Tibial nerve (tissue), 4 donors: ENCODE measurements around the gene POLR2F. TPM values are rescaled to one million over a fixed set of nuclear protein-coding genes. Genes with fewer than 3 reads are reported as not detected.
A peak's percentile ranks its signal among the peaks of the same experiment; 100 is the strongest.
"Not testable (repeated sequence)": the region's sequence is repeated elsewhere in the genome, so short reads cannot be mapped to it uniquely, and the experiment has no call there.

Experiments
- DNase-seq, 2 donors: peaks; one replicate each; pipeline ENCODE4 v3.0.0-alpha.2; 2019; ENCODE audit warnings: low spot score in 2 of 2
- H3K27ac ChIP-seq, 4 donors: fragments of 200-600 bp; sonication (generic) in 3 of 4; one replicate each; pipeline ENCODE4 v1.5.1; 2017 to 2019; ENCODE audit warnings: mild to moderate bottlenecking in 1 of 4
- H3K27me3 ChIP-seq, 2 donors: fragments of 200-600 bp; sonication (generic) in 1 of 2; one replicate each; pipeline versions ENCODE4 v1.5.1 to v1.6.0; 2017 to 2019
- H3K36me3 ChIP-seq, 3 donors: fragments of 200-600 bp; sonication (generic); one replicate each; pipeline ENCODE4 v1.5.1; 2018 to 2019
- H3K4me1 ChIP-seq, 4 donors: fragments of 200-600 bp; sonication (generic) in 3 of 4; one replicate each; pipeline ENCODE4 v1.5.1; 2017 to 2019
- H3K4me3 ChIP-seq, 4 donors: fragments of 200-600 bp; sonication (generic) in 3 of 4; one replicate each; pipeline ENCODE4 v1.5.1; 2017 to 2019; ENCODE audit warnings: mild to moderate bottlenecking in 1 of 4, moderate library complexity in 1 of 4
- H3K9me3 ChIP-seq, 4 donors: fragments of 200-600 bp; sonication (generic) in 3 of 4; one replicate each; pipeline ENCODE4 v1.5.1; 2017 to 2019
- EP300 ChIP-seq, 2 donors: sonication (generic); formaldehyde crosslinking; IDR thresholded peaks; one replicate each; pipeline ENCODE4 v1.6.1; 2017; ENCODE audit warnings: antibody characterized with exemption in 2 of 2, mild to moderate bottlenecking in 1 of 2
- POLR2A ChIP-seq, 2 donors: fragments of 450-650 bp; IDR thresholded peaks; one replicate each; pipeline ENCODE4 v1.6.1; 2017; ENCODE audit warnings: antibody characterized with exemption in 2 of 2, mild to moderate bottlenecking in 2 of 2, moderate library complexity in 2 of 2
- WGBS, 2 donors: methylation state at CpG; one replicate each; pipeline ENCODE4 v1.1.5; 2018; 5-methylcytosine and 5-hydroxymethylcytosine counted together
- total RNA-seq, 4 donors: library from RNA; depleted of rRNA; stranded (reverse); fragments of >200 nt; gene quantifications; one replicate each; pipeline ENCODE4 v1.1.0, GENCODE V29; 2016
- TF ChIP-seq, protein P1 (sequence below), 5 experiments: fragments of 200-600 bp in 3 of 5; fragments of 450-650 bp in 2 of 5; sonication (generic) in 3 of 5; IDR thresholded peaks; one replicate each; pipeline ENCODE4 v1.5.1; 2016 to 2019; ENCODE audit warnings: antibody characterized with exemption in 5 of 5, mild to moderate bottlenecking in 3 of 5, moderate library complexity in 2 of 5

POLR2F gene
- total RNA-seq, 4 donors from 2014 or later = 54.7 to 181 (median 120) TPM

DNA sequence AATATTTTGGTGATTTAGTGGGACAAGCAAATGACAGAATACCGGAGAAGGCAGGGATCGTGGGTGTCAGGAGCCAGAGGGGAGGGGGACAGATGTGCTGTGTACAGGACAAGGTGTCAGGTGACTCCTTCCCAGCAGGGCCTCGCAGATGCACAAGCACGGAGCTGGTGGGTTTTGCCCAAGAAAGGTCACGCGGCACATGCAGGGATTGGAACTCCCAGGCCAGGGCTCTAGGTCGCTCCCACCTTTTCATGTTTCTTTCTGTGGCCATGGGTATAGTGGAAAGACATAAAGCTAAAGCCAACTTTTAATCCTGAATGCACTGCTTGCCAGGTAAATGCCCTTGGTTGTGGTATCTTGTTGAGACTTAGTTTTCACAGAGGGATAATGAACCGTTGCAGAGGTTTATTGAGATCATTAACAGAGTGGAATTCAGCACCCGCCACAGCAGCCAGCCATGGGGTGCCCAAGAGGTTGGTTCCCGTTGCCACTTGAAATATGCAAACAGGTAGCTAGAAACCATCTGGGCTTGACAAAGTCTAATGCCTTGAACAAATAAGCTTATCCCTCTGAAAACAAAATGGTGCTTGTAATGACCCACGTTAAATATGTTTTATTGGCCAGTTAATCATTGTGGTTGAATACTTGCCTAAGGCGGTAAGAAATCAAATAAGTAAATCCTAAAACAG lies 10.2 kb upstream of the POLR2F start:
- 85 to 87% methylated on average over 12 of the region's 12 CpGs for WGBS, 2 donors
- Histone ChIP-seq H3K27ac (no peak overlapping the region), H3K4me1 (no peaks in the 10 kb centered on the region), H3K4me3 (no peak overlapping the region), H3K27me3 (no peaks in the 10 kb centered on the region), H3K36me3 (peaks cover 0 to 52% (median 8%) of the 10 kb centered on the region in 3 donors), H3K9me3 (no peaks in the 10 kb centered on the region)
- no peak for TF ChIP-seq EP300 (IDR thresholded peaks at IDR 0.05)
- no peak for TF ChIP-seq POLR2A (IDR thresholded peaks at IDR 0.05)
- TF ChIP-seq, protein P1, sequence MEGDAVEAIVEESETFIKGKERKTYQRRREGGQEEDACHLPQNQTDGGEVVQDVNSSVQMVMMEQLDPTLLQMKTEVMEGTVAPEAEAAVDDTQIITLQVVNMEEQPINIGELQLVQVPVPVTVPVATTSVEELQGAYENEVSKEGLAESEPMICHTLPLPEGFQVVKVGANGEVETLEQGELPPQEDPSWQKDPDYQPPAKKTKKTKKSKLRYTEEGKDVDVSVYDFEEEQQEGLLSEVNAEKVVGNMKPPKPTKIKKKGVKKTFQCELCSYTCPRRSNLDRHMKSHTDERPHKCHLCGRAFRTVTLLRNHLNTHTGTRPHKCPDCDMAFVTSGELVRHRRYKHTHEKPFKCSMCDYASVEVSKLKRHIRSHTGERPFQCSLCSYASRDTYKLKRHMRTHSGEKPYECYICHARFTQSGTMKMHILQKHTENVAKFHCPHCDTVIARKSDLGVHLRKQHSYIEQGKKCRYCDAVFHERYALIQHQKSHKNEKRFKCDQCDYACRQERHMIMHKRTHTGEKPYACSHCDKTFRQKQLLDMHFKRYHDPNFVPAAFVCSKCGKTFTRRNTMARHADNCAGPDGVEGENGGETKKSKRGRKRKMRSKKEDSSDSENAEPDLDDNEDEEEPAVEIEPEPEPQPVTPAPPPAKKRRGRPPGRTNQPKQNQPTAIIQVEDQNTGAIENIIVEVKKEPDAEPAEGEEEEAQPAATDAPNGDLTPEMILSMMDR (IDR thresholded peaks at IDR 0.05) = no peak
- DNase-seq = no peak

DNA sequence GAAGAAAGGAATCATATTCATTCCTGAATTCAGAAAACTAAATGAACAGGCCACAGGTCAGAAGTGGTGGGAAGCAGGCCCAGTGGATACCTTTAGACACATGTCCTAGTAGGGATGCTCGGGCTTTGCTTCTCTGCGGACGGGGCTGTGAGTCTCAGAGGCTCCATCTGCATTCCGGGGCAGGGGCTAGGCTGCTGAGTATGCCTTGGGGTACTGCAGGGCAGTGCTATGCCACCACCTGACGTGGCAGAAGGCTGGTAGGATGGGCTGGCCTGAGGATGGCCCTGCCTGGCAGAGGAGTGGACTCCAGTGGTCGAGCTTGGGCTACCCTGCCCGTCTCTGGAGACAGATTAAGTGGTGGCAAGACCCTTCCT lies 9.7 kb upstream of the POLR2F start:
- peaks cover 0 to 49% (median 8%) of the 10 kb centered on the region in 3 donors for H3K36me3 ChIP-seq
- WGBS, 2 donors = 83 to 97% methylated on average over 6 of the region's 7 CpGs

DNA sequence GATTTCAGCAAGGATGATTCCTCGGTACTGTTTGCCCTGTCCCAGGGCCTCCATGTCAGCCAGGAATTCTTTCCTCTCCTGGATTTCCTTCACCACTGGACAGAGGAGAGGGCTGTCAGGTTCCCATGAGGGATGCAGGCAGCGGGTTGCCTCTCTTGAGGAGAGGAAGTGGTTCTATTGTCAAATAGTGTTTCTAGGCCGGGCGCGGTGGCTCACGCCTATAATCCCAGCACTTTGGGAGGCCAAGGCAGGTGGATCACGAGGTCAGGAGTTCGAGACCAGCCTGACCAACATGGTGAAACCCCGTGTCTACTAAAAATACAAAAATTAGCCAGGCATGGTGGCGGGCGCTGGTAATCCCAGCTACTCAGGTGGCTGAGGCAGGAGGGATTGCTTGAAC lies 9.1 kb upstream of the POLR2F start:
- not testable (repeated sequence) for DNase-seq, H3K27ac ChIP-seq, H3K9me3 ChIP-seq, H3K4me3 ChIP-seq, H3K27me3 ChIP-seq, H3K4me1 ChIP-seq
- peaks cover 0 to 43% (median 8%) of the 10 kb centered on the region in 3 donors for H3K36me3 ChIP-seq
- WGBS, 2 donors = 91 to 94% methylated on average over 11 of the region's 11 CpGs

More for the DNA sequence above, 9.7 kb upstream of the POLR2F start:
- no peak for DNase-seq
- Histone ChIP-seq H3K9me3 (no peaks in the 10 kb centered on the region), H3K4me3 (no peak overlapping the region), H3K27ac (no peak overlapping the region), H3K4me1 (no peaks in the 10 kb centered on the region), H3K27me3 (no peaks in the 10 kb centered on the region)
- no peak for TF ChIP-seq POLR2A (IDR thresholded peaks at IDR 0.05)
- TF ChIP-seq, protein P1 (IDR thresholded peaks at IDR 0.05) = no peak
- TF ChIP-seq EP300 (IDR thresholded peaks at IDR 0.05) = no peak

DNA sequence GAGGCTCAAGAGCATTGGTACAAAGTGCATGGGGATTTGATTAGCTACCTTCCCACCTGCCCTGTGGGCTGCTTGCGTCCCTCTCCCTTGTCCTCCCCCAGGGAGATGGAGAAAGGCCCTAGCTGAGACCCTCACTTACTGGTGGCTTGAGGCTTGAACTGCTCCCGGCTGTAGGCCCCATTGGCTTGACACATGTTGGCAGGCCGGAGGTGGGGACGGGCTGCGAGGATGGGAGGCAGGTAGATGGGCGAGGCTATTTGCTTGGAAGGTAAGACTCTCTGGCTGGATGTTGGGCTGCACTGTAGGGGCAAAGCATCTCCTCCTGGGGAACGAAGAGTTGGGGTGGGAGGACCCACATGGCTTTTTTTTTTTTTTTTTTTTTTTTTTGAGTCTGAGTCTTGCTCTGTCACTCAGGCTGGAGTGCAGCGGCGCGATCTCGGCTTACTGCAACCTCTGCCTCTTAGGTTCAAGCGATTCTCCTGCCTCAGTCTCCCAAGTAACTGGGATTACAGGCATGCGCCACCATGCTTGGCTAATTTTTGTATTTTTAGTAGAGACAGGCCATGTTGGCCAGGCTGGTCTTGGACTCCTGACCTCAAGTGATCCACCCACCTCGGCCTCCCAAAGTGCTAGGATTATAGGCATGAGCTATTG lies 6.2 kb upstream of the POLR2F start:
- H3K9me3 ChIP-seq, H3K4me3 ChIP-seq, H3K4me1 ChIP-seq, H3K27ac ChIP-seq, H3K27me3 ChIP-seq, DNase-seq: not testable (repeated sequence)
- peaks cover 0 to 16% (median 0%) of the 10 kb centered on the region in 3 donors for H3K36me3 ChIP-seq
- WGBS, 2 donors = 91 to 94% methylated on average over 14 of the region's 14 CpGs

DNA sequence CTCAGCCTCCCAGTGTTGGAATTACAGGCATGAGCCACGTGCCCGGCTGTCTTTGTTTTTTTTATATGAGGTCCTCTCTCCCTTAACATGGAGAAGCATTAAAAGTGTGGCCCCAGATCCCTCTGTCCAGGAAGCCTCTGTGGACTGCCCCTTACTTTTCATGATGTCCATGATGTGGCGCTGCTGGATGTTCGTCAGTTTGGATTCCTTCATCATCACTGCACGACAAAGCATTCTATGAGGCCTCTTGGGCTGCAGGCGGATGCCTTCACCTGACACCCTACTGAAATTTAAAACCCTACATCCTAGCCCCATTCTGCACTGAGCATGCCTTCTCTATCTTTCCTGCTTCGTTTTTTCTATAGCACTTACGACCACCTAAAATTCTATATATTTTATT lies 2.2 kb upstream of the POLR2F start:
- H3K9me3 ChIP-seq = no peaks in the 10 kb centered on the region
- no peak overlapping the region for H3K27ac ChIP-seq
- H3K4me3 ChIP-seq = no peak overlapping the region
- DNase-seq = no peak
- peaks cover 0 to 36% (median 14%) of the 10 kb centered on the region in 4 donors for H3K4me1 ChIP-seq
- H3K36me3 ChIP-seq = peaks cover 0 to 8% (median 0%) of the 10 kb centered on the region in 3 donors
- 54 to 62% methylated on average over 8 of the region's 8 CpGs for WGBS, 2 donors
- no peak for TF ChIP-seq EP300 (IDR thresholded peaks at IDR 0.05)
- TF ChIP-seq, protein P1 (IDR thresholded peaks at IDR 0.05) = no peak
- TF ChIP-seq POLR2A (IDR thresholded peaks at IDR 0.05) = no peak
- H3K27me3 ChIP-seq = no peaks in the 10 kb centered on the region

DNA sequence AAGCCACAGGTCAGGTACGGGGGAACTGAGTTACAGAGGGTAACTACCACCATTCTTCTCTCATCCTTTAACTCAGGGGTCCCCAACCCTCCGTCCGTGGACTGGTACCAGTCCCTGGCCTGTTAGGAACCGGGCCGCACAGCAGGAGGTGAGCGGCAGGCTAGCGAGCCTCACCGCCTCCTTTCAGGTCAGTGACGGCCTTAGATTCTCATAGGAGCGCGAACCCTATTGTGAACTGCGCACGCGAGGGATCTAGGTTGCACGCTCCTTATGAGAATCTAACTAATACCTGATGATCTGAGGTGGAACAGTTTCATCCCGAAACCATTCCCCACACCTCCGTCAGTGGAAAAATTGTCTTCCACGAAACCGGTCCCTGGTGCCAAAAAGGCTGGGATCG lies 870 bp upstream of the POLR2F start:
- not testable (repeated sequence) for DNase-seq, H3K27me3 ChIP-seq, H3K9me3 ChIP-seq
- peak overlapping the region; percentile 60 to 92 (median 71) for H3K4me3 ChIP-seq
- 8 to 13% methylated on average over 17 of the region's 20 CpGs for WGBS, 2 donors
- H3K36me3 ChIP-seq = peaks cover 0 to 21% (median 7%) of the 10 kb centered on the region in 3 donors
- peak overlapping the region in 1 of 4 donors; percentile 87 for H3K27ac ChIP-seq
- peaks cover 0 to 45% (median 14%) of the 10 kb centered on the region in 4 donors for H3K4me1 ChIP-seq
